PC-9 (cell line): ENCODE results near the gene THAP7. TPM values are rescaled to one million over a fixed set of nuclear protein-coding genes. Genes with fewer than 3 reads are reported as not detected.
A peak's percentile ranks its signal among the peaks of the same experiment; 100 is the strongest.

Source experiments
- BruUV-seq: library from RNA; stranded (reverse); fragments of 400-500 nt; replicated peaks from 2 replicates; lab custom pipeline; 2021; lab: Mats Ljungman, UMichigan
- CTCF ChIA-PET: fragments of 300-600 bp; sonication (Branson Sonifier 250); formaldehyde crosslinking; loops from one replicate; lab custom pipeline; 2022; ENCODE audit warnings: antibody characterized with exemption; lab: Charles Lee
- POLR2A ChIA-PET: fragments of 300-600 bp; sonication (Branson Sonifier 250); formaldehyde crosslinking; loops from one replicate; lab custom pipeline; 2022; ENCODE audit warnings: antibody characterized with exemption; ENCODE audit not compliant: unreplicated experiment; lab: Charles Lee
- DNase-seq, 2 experiments: peaks; one replicate each; pipeline versions ENCODE4 v3.0.0 to v3.0.0-alpha.2; 2015 to 2022; ENCODE audit warnings: mixed read lengths in 1 of 2
- H2AFZ ChIP-seq: fragments of 200-600 bp; sonication (generic); 2 replicates; pipeline ENCODE4 v1.8.1; 2017; ENCODE audit warnings: antibody characterized with exemption
- H3F3A ChIP-seq: fragments of 200-600 bp; sonication (generic); 2 replicates; pipeline ENCODE4 v1.8.1; 2017; ENCODE audit warnings: antibody characterized with exemption, mild to moderate bottlenecking, low read depth; ENCODE audit not compliant: insufficient read depth
- H3K27ac ChIP-seq: fragments of 200-600 bp; sonication (generic); 2 replicates; pipeline ENCODE4 v1.6.1; 2016; ENCODE audit warnings: mixed run types
- H3K27me3 ChIP-seq: fragments of 200-600 bp; sonication (generic); 2 replicates; pipeline ENCODE4 v1.6.1; 2016; ENCODE audit warnings: low read depth, mixed run types; ENCODE audit not compliant: insufficient read depth
- H3K36me3 ChIP-seq: fragments of 200-600 bp; sonication (generic); 2 replicates; pipeline ENCODE4 v1.6.1; 2016; ENCODE audit warnings: low read depth, mixed run types
- H3K4me1 ChIP-seq: fragments of 200-600 bp; sonication (generic); replicated peaks from 2 replicates; pipeline ENCODE4 v1.6.1; 2016; ENCODE audit warnings: mixed run types; ENCODE audit not compliant: insufficient read depth
- H3K4me2 ChIP-seq: fragments of 200-600 bp; sonication (generic); 2 replicates; pipeline ENCODE4 v1.6.1; 2017; ENCODE audit warnings: mixed run types
- H3K4me3 ChIP-seq: fragments of 200-600 bp; sonication (generic); 2 replicates; pipeline ENCODE4 v1.6.1; 2016; ENCODE audit warnings: mixed run types
- H3K79me2 ChIP-seq: fragments of 200-600 bp; sonication (generic); 2 replicates; pipeline ENCODE4 v1.6.1; 2017; ENCODE audit warnings: low read depth, mixed run types
- H3K9me2 ChIP-seq: fragments of 200-600 bp; sonication (generic); 2 replicates; pipeline ENCODE4 v1.8.1; 2017; ENCODE audit warnings: mild to moderate bottlenecking; ENCODE audit not compliant: insufficient read depth
- H3K9me3 ChIP-seq: fragments of 200-600 bp; sonication (generic); 2 replicates; pipeline ENCODE4 v1.8.1; 2016; ENCODE audit warnings: low read depth; ENCODE audit not compliant: insufficient read depth
- H4K20me1 ChIP-seq: fragments of 200-600 bp; sonication (generic); 2 replicates; pipeline ENCODE4 v1.8.1; 2017; ENCODE audit not compliant: insufficient read depth
- EZH2 ChIP-seq: fragments of 200-600 bp; sonication (generic); IDR thresholded peaks from 2 replicates; pipeline ENCODE4 v1.8.0; 2017; ENCODE audit warnings: antibody characterized with exemption, low read depth
- intact Hi-C: fragments of 100-400 bp; cut with micrococcal nuclease; formaldehyde crosslinking; loops from one replicate; pipeline ENCODE4 v1.10.0; 2022; ENCODE audit not compliant: unreplicated experiment
- total RNA-seq: library from RNA; stranded (reverse); gene quantifications from 2 replicates; pipeline ENCODE4 v1.2.3, GENCODE V29; 2021
- TF ChIP-seq, protein P1 (sequence below): fragments of 200-600 bp; sonication (generic); conservative IDR thresholded peaks from 2 replicates; pipeline ENCODE4 v1.6.1; 2017; ENCODE audit warnings: mixed run types, antibody characterized with exemption, mild to moderate bottlenecking, moderate library complexity

Gene THAP7
- total RNA-seq, 1 experiment from 2014 or later = 17.0 TPM

DNA sequence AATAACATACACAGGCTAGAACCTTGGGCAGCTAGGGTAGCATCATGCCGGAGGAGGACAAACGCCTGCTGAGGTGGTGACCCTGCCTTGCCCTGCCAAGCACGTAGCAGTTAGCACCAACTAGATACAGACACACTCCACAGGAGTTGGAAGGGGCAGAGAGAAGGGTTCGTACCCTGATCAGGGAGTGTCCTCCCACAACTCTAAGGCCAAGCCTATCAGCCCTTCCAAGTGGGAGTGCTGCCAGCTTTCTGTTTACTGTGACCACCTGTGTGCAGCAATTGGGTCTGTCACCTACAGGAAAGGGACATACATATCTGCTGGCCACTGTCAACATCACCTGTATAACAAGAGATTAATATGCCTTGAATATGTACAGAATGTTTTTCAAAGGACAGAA is 1.9 kb upstream of the THAP7 start:
- Histone ChIP-seq H3K9me2 (no peaks in the 10 kb centered on the region), H3K4me1 (peaks cover 8% of the 10 kb centered on the region), H3K27ac (no peak overlapping the region), H3F3A (peaks cover 8% of the 10 kb centered on the region; the same call in 1 of the 2 replicates), H3K4me2 (peak overlapping the region; percentile 99), H3K36me3 (no peaks in the 10 kb centered on the region), H3K4me3 (peak overlapping the region; percentile 89; the same call in 1 of the 2 replicates), H3K9me3 (no peaks in the 10 kb centered on the region), H4K20me1 (no peaks in the 10 kb centered on the region), H3K27me3 (no peaks in the 10 kb centered on the region), H2AFZ (no peak overlapping the region), H3K79me2 (peaks cover 27% of the 10 kb centered on the region)
- POLR2A ChIA-PET = interaction anchor here (1.0 kb wide), 1 partner anchor 11 kb away, joined by 4 read pairs; no protein-coding TSS in a partner anchor
- no TSS peak for BruUV-seq
- intact Hi-C loops = loop anchor here (10.0 kb wide), 1 partner anchor 101 kb away; no protein-coding TSS in a partner anchor
- no peak for TF ChIP-seq EZH2
- TF ChIP-seq, protein P1, sequence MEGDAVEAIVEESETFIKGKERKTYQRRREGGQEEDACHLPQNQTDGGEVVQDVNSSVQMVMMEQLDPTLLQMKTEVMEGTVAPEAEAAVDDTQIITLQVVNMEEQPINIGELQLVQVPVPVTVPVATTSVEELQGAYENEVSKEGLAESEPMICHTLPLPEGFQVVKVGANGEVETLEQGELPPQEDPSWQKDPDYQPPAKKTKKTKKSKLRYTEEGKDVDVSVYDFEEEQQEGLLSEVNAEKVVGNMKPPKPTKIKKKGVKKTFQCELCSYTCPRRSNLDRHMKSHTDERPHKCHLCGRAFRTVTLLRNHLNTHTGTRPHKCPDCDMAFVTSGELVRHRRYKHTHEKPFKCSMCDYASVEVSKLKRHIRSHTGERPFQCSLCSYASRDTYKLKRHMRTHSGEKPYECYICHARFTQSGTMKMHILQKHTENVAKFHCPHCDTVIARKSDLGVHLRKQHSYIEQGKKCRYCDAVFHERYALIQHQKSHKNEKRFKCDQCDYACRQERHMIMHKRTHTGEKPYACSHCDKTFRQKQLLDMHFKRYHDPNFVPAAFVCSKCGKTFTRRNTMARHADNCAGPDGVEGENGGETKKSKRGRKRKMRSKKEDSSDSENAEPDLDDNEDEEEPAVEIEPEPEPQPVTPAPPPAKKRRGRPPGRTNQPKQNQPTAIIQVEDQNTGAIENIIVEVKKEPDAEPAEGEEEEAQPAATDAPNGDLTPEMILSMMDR = no peak
- no peak for DNase-seq
- CTCF ChIA-PET = no interaction called here

- CTCF ChIA-PET = interaction anchor here (0.7 kb wide), 1 partner anchor 80 kb away, joined by 4 read pairs; no protein-coding TSS in a partner anchor
- DNase-seq = no peak
- no TSS peak for BruUV-seq
Observed at GRCh38 chr22:21000987-21001600, 824 bp downstream of the THAP7 start.

DNA sequence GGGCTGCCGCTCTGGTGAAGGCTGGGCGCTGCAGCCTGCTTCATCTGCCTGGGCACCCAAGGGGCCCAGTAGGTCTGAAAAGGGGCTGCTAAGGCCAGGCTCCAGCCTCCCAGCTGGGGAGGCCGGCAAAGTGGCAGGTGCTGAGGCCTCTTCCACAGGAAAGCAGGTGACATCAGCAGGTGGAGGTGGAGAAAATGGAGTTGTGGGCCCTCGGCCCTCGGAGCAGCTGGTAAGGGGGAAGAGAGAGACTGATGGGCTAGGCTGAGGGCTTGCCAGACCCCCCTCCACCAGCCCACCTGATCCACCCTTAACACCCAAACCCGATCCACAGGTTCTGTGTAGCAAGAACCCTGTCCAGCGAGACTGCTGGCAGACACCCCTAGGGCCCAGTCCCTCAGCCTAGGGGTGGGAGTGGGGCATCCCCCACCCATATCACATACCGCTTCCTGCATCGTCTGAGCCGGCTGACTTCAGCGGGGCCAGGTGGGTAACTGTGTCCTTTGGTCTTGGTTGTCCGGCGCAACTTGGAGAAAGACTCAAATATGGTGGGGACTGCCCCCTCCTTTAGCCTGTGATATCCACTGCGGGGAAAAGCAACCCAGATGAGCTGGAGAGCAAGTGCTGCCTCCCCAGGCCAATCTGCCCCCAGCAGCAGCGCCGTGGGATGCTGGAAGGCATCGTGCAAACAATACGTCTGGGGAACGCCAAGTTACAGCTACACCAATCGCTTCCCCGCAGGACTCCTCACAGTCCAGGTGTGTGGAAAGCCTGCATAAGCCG is 1.5 kb downstream of the THAP7 start:
- H3K4me3 ChIP-seq = peak overlapping the region; percentile 89
- peaks cover 8% of the 10 kb centered on the region for H3K4me1 ChIP-seq
- no peak overlapping the region for H3K27ac ChIP-seq
- H3K4me2 ChIP-seq = peak overlapping the region; percentile 99
- peaks cover 27% of the 10 kb centered on the region for H3K79me2 ChIP-seq
- H3K36me3 ChIP-seq = no peaks in the 10 kb centered on the region
- TF ChIP-seq, protein P1 = no peak
- no peak for TF ChIP-seq EZH2
- H2AFZ ChIP-seq = no peak overlapping the region
- no peak for DNase-seq
- no peaks in the 10 kb centered on the region for H3K27me3 ChIP-seq
- ChIA-PET CTCF (interaction anchor here (0.7 kb wide), 1 partner anchor 79 kb away, joined by 4 read pairs; no protein-coding TSS in a partner anchor), POLR2A (no interaction called here)
- no peaks in the 10 kb centered on the region for H4K20me1 ChIP-seq
- no TSS peak for BruUV-seq
- intact Hi-C loops = loop anchor here (10.0 kb wide), 1 partner anchor 104 kb away; no protein-coding TSS in a partner anchor
- no peaks in the 10 kb centered on the region for H3K9me3 ChIP-seq
- no peaks in the 10 kb centered on the region for H3K9me2 ChIP-seq
- peaks cover 8% of the 10 kb centered on the region; the same call in 1 of the 2 replicates for H3F3A ChIP-seq

More at GRCh38 chr22:21000987-21001600, 824 bp downstream of the THAP7 start:
- H4K20me1 ChIP-seq = no peaks in the 10 kb centered on the region
- POLR2A ChIA-PET = no interaction called here
- no peaks in the 10 kb centered on the region for H3K27me3 ChIP-seq
- intact Hi-C loops = loop anchor here (10.0 kb wide), 1 partner anchor 104 kb away; no protein-coding TSS in a partner anchor
- no peak for TF ChIP-seq EZH2
- TF ChIP-seq, protein P1 = no peak
- peak overlapping the region; percentile 89 for H3K27ac ChIP-seq
- peaks cover 27% of the 10 kb centered on the region for H3K79me2 ChIP-seq
- no peaks in the 10 kb centered on the region for H3K9me2 ChIP-seq
- peak overlapping the region; percentile 89 for H3K4me3 ChIP-seq
- peak overlapping the region; percentile 85 for H2AFZ ChIP-seq
- H3K4me2 ChIP-seq = peak overlapping the region; percentile 99
- no peaks in the 10 kb centered on the region for H3K36me3 ChIP-seq
- H3K4me1 ChIP-seq = peaks cover 8% of the 10 kb centered on the region
- no peaks in the 10 kb centered on the region for H3K9me3 ChIP-seq
- peaks cover 8% of the 10 kb centered on the region; the same call in 1 of the 2 replicates for H3F3A ChIP-seq
